ENCODE results near the gene TYW5.
"Not testable (repeated sequence)": the region's sequence is repeated elsewhere in the genome, so short reads cannot be mapped to it uniquely, and the experiment has no call there.

Gene TYW5

DNA sequence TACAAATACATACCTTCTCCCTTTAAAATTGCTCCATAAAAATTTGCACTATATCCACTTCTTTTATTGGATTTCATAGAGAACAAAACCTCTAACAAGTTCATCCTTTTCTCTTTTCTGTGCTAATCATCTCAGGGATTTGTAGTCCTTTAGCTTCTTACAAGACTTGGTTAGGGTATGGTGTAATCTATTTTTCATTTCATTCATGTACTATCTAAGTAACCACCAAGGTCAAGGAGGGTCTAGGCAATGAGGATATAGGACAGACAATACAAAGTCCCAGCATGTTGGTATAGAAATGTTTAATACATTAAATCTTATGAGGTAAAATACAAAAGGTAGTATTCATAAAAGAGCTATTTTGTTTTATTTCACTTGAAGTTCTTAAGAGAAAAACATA lies 26.7 kb downstream of the TYW5 start:
- TF ChIP-seq CTCF (IDR thresholded peaks at IDR 0.05; ENCODE audit: control insufficient read depth, extremely low read depth, insufficient read depth), result no peak
- H3K4me3 ChIP-seq (ENCODE audit: low read depth, low read length), result no peak overlapping the region
- no peak for DNase-seq (ENCODE audit: low read depth)

DNA sequence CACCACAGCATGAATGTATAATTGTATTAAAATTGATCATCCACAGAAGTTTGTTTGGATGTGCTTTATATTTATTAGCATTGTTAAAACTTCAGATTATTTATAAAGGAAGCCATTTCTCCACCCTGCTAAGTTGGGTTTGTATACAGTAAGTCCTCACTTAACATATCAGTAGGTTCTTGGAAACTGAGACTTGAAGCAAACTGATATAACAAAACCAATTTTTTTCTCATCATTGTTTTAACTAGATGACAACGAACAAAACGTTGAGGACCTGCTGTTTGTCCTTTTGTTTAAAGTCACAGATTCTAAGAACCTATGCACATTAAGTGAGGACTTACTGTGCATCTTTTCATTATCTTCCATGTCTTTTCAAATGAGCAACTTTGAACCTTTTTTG lies 27.1 kb downstream of the TYW5 start:
- DNase-seq (ENCODE audit: low read depth), result no peak
- no peak overlapping the region for H3K4me3 ChIP-seq (ENCODE audit: low read depth, low read length)
- TF ChIP-seq CTCF (IDR thresholded peaks at IDR 0.05; ENCODE audit: control insufficient read depth, extremely low read depth, insufficient read depth), result no peak

GRCh38 chr2:199926806-199927205 lies 28.5 kb downstream of the TYW5 start:
- TF ChIP-seq CTCF (IDR thresholded peaks at IDR 0.05; ENCODE audit: control insufficient read depth, extremely low read depth, insufficient read depth), result no peak
- DNase-seq (ENCODE audit: low read depth), result no peak
- no peak overlapping the region for H3K4me3 ChIP-seq (ENCODE audit: low read depth, low read length)

- no peak overlapping the region for H3K4me3 ChIP-seq (ENCODE audit: low read depth, low read length)
- DNase-seq (ENCODE audit: low read depth), result no peak
- TF ChIP-seq CTCF (IDR thresholded peaks at IDR 0.05; ENCODE audit: control insufficient read depth, extremely low read depth, insufficient read depth), result no peak
Measured at GRCh38 chr2:199923924-199924323, 31.4 kb downstream of the TYW5 start.

- no peak for DNase-seq (ENCODE audit: low read depth)
- TF ChIP-seq CTCF (IDR thresholded peaks at IDR 0.05; ENCODE audit: control insufficient read depth, extremely low read depth, insufficient read depth), result no peak
Measured at GRCh38 chr2:199922856-199923255, 32.4 kb downstream of the TYW5 start.

DNA sequence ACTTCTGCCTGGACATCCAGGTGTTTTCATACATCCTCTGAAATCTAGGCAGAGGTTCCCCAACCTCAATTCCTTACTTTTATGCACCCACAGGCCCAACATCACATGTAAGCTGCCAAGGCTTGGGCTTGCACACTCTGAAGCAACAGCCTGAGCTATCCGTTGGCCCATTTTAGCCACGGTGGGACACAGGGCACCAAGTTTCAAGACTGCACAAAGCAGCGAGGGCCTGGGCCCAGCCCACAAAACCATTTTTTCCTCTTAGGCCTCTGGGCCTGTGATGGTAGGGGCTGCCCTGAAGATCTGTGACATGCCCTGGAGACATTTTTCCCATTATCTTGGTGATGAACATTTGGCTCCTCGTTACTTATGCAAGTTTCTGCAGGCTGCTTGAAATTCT lies 38.3 kb downstream of the TYW5 start:
- no peak overlapping the region for H3K4me3 ChIP-seq (ENCODE audit: low read depth, low read length)
- TF ChIP-seq CTCF (IDR thresholded peaks at IDR 0.05; ENCODE audit: control insufficient read depth, extremely low read depth, insufficient read depth), result no peak
- no peak for DNase-seq (ENCODE audit: low read depth)

More at GRCh38 chr2:199922856-199923255, 32.4 kb downstream of the TYW5 start:
- no peak overlapping the region for H3K4me3 ChIP-seq (ENCODE audit: low read depth, low read length)

GRCh38 chr2:199914372-199914958 lies 40.8 kb downstream of the TYW5 start:
- TF ChIP-seq CTCF (IDR thresholded peaks at IDR 0.05; ENCODE audit: control insufficient read depth, extremely low read depth, insufficient read depth), result no peak
- DNase-seq (ENCODE audit: low read depth), result no peak
- H3K4me3 ChIP-seq (ENCODE audit: low read depth, low read length), result no peak overlapping the region

- not testable (repeated sequence) for DNase-seq (ENCODE audit: low read depth)
- peak overlapping the region; percentile 68 for H3K4me3 ChIP-seq (ENCODE audit: low read depth, low read length)
Measured at GRCh38 chr2:199912553-199913114, 42.7 kb downstream of the TYW5 start.
